ENCODE measurements around the gene SEBOX. TPM values are rescaled to one million over a fixed set of nuclear protein-coding genes. Genes with fewer than 3 reads are reported as not detected.

SEBOX gene
- total RNA-seq, 1 experiment from 2014 or later, result not detected

DNA sequence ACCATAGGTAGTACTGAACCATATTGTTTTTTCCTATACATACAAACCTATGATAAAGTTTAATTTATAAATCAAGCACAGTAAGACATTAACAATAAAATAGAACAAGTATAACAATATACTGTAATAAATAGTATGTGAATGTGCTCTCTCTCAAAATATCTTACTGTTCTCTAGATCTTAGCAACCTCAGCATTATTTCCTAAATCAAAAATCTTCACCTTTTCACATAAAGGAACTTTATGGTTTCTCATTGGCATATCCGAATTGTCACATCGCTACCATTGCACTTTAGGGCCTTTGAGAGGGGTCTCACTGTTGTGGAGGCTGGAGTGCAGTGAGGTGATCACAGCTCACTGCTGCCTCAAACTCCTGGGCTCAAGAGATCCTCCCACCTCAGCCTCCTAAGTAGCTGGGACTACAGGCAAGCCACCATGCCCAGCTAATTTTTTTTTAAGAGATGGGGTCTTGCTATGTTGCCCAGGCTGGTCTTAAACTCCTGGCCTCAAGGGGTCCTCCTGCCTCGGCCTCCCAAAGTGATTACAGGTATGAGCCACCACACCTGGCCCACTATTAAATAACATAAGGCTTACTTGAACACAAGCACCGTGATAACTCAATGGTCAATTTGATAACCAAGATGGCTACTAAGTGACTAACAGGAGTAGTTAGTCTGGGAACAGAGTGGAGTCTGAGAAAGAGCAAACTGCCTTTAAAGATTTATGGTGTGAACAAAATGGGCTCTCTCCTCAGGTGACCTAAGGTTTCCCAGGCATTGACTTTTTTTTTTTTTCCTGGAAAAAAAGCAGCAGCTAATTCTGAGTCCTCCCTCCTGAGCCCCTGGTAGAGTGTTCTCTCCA lies 48.9 kb downstream of the SEBOX start:
- no TSS peak for BruUV-seq (replicated peaks)
- intact Hi-C loops (cut with micrococcal nuclease), result loop anchor here (10.0 kb wide), 1 partner anchor 61 kb away; no protein-coding TSS in a partner anchor
- Histone ChIP-seq H3K27me3 (ENCODE audit: low read length) (no peaks in the 10 kb centered on the region), H3K79me2 (ENCODE audit: low read length) (peaks cover 21% of the 10 kb centered on the region), H3K36me3 (ENCODE audit: low read depth, low read length) (no peaks in the 10 kb centered on the region), H3K27ac (ENCODE audit: low read length) (no peak overlapping the region), H3K4me2 (ENCODE audit: low read length) (no peak overlapping the region), H2AFZ (ENCODE audit: low read length) (no peak overlapping the region), H3K9ac (ENCODE audit: low read length) (no peak overlapping the region), H3F3A (ENCODE audit: low read length, unreplicated experiment) (no peaks in the 10 kb centered on the region), H3K9me3 (ENCODE audit: low read length) (no peaks in the 10 kb centered on the region), H3K9me2 (replicated peaks; ENCODE audit: low read length) (no peaks in the 10 kb centered on the region), H4K20me1 (ENCODE audit: low read length) (no peaks in the 10 kb centered on the region), H3K4me3 (ENCODE audit: low read length) (no peak overlapping the region), H3K4me1 (ENCODE audit: insufficient read depth, low read length) (peaks cover 26% of the 10 kb centered on the region)
- TF ChIP-seq CTCF (conservative IDR thresholded peaks at IDR 0.05; ENCODE audit: low read depth, low read length) (no peak), EZH2phosphoT487 (IDR thresholded peaks at IDR 0.05; ENCODE audit: borderline replicate concordance, low read length) (no peak), EZH2 (IDR thresholded peaks at IDR 0.05; ENCODE audit: low read length, unreplicated experiment) (no peak)
- DNase-seq (no peak), ATAC-seq (no peak)
- CTCF ChIA-PET, result no interaction called here
- POLR2A ChIA-PET (ENCODE audit: unreplicated experiment), result no interaction called here

- POLR2A ChIA-PET (ENCODE audit: unreplicated experiment), result no interaction called here
- Histone ChIP-seq H4K20me1 (ENCODE audit: low read length) (no peaks in the 10 kb centered on the region), H3K27ac (ENCODE audit: low read length) (no peak overlapping the region)
Observed at GRCh38 chr17:28313841-28314240, 51.2 kb downstream of the SEBOX start.

More at GRCh38 chr17:28313841-28314240, 51.2 kb downstream of the SEBOX start:
- Histone ChIP-seq H3K79me2 (ENCODE audit: low read length) (no peaks in the 10 kb centered on the region), H3F3A (ENCODE audit: low read length, unreplicated experiment) (no peaks in the 10 kb centered on the region), H3K4me1 (ENCODE audit: insufficient read depth, low read length) (peaks cover 10% of the 10 kb centered on the region), H3K9me2 (replicated peaks; ENCODE audit: low read length) (no peaks in the 10 kb centered on the region), H2AFZ (ENCODE audit: low read length) (no peak overlapping the region), H3K4me2 (ENCODE audit: low read length) (no peak overlapping the region), H3K9me3 (ENCODE audit: low read length) (no peaks in the 10 kb centered on the region), H3K36me3 (ENCODE audit: low read depth, low read length) (no peaks in the 10 kb centered on the region), H3K4me3 (ENCODE audit: low read length) (no peak overlapping the region), H3K27me3 (ENCODE audit: low read length) (no peaks in the 10 kb centered on the region), H3K9ac (ENCODE audit: low read length) (no peak overlapping the region)
- CTCF ChIA-PET, result no interaction called here
- no TSS peak for BruUV-seq (replicated peaks)
- DNase-seq (no peak), ATAC-seq (no peak)
- TF ChIP-seq CTCF (conservative IDR thresholded peaks at IDR 0.05; ENCODE audit: low read depth, low read length) (no peak), EZH2 (IDR thresholded peaks at IDR 0.05; ENCODE audit: low read length, unreplicated experiment) (no peak)
- intact Hi-C loops (cut with micrococcal nuclease), result loop anchor here (10.0 kb wide), 1 partner anchor 59 kb away; no protein-coding TSS in a partner anchor

Small RNA genes lying within 50 kb of the gene (microRNA-seq; reads per million reads assigned to microRNA genes)
- 2.0 reads per million for gene MIR4723 (ENCODE audit: unreplicated experiment)

Other genes starting within 250 kb of the SEBOX start
- 30.3 and 40.5 TPM in 2 replicates for gene TMEM97, start 46.0 kb downstream of the SEBOX start, total RNA-seq (2014; rRNA removed)
- 12.9 and 23.1 TPM in 2 replicates for gene IFT20, start 29.7 kb downstream of the SEBOX start, total RNA-seq (2014; rRNA removed)
- gene TNFAIP1, start 29.4 kb downstream of the SEBOX start, total RNA-seq (2014; rRNA removed), result 18.8 and 27.5 TPM in 2 replicates
- gene POLDIP2, start 7.7 kb downstream of the SEBOX start, total RNA-seq (2014; rRNA removed), result 136 and 137 TPM in 2 replicates
- gene VTN, start 5.1 kb upstream of the SEBOX start, total RNA-seq (2014; rRNA removed), result not detected in 2 replicates
- gene SARM1, start 6.5 kb upstream of the SEBOX start, total RNA-seq (2014; rRNA removed), result 6.7 and 8.4 TPM in 2 replicates
- 10.4 and 12.9 TPM in 2 replicates for gene SLC46A1, start 41.0 kb upstream of the SEBOX start, total RNA-seq (2014; rRNA removed)
- gene SLC13A2, start 108.4 kb upstream of the SEBOX start, total RNA-seq (2014; rRNA removed), result not detected in 2 replicates
- not detected in 2 replicates for gene FOXN1, start 141.1 kb upstream of the SEBOX start, total RNA-seq (2014; rRNA removed)
- gene UNC119, start 187.4 kb upstream of the SEBOX start, total RNA-seq (2014; rRNA removed), result 68.4 and 82.1 TPM in 2 replicates
- gene PIGS, start 206.3 kb upstream of the SEBOX start, total RNA-seq (2014; rRNA removed), result 15.8 and 22.4 TPM in 2 replicates
- gene ALDOC, start 211.7 kb upstream of the SEBOX start, total RNA-seq (2014; rRNA removed), result 42.6 and 72.9 TPM in 2 replicates
- gene SPAG5, start 233.8 kb upstream of the SEBOX start, total RNA-seq (2014; rRNA removed), result 86.6 and 118 TPM in 2 replicates
- 4.4 and 7.2 TPM in 2 replicates for gene RSKR, start 249.0 kb upstream of the SEBOX start, total RNA-seq (2014; rRNA removed)